Measurements from ENCODE around the gene ZNF680. TPM values are rescaled to one million over a fixed set of nuclear protein-coding genes. Genes with fewer than 3 reads are reported as not detected.
A peak's percentile ranks its signal among the peaks of the same experiment; 100 is the strongest.

ZNF680 gene
- total RNA-seq, 1 donor from 2014 or later: 13.2 TPM

- Mint-ChIP-seq H3K27ac (peak overlapping the region; percentile 5), H3K4me3 (ENCODE audit: low read depth) (no peak overlapping the region), H3K27me3 (no peaks in the 10 kb centered on the region), H3K9me3 (ENCODE audit: low read depth) (peaks cover 40% of the 10 kb centered on the region), H3K36me3 (ENCODE audit: insufficient read depth) (peaks cover 61% of the 10 kb centered on the region), H3K4me1 (ENCODE audit: low read depth) (no peaks in the 10 kb centered on the region)
- TF ChIP-seq CTCF (IDR thresholded peaks at IDR 0.05; ENCODE audit: unreplicated experiment): no peak
- no peak for DNase-seq (ENCODE audit: low spot score, unreplicated experiment)
These were observed 47.5 kb downstream of the ZNF680 start for GRCh38 chr7:64515330-64515729.

GRCh38 chr7:64509583-64509982 is 53.3 kb downstream of the ZNF680 start:
- no peak overlapping the region for H3K4me3 Mint-ChIP-seq (ENCODE audit: low read depth)
- H3K9me3 Mint-ChIP-seq (ENCODE audit: low read depth): peaks cover 25% of the 10 kb centered on the region
- H3K36me3 Mint-ChIP-seq (ENCODE audit: insufficient read depth): peaks cover 42% of the 10 kb centered on the region
- DNase-seq (ENCODE audit: low spot score, unreplicated experiment): no peak
- H3K4me1 Mint-ChIP-seq (ENCODE audit: low read depth): no peaks in the 10 kb centered on the region
- H3K27me3 Mint-ChIP-seq: no peaks in the 10 kb centered on the region
- H3K27ac Mint-ChIP-seq: no peak overlapping the region
- no peak for TF ChIP-seq CTCF (IDR thresholded peaks at IDR 0.05; ENCODE audit: unreplicated experiment)

DNA sequence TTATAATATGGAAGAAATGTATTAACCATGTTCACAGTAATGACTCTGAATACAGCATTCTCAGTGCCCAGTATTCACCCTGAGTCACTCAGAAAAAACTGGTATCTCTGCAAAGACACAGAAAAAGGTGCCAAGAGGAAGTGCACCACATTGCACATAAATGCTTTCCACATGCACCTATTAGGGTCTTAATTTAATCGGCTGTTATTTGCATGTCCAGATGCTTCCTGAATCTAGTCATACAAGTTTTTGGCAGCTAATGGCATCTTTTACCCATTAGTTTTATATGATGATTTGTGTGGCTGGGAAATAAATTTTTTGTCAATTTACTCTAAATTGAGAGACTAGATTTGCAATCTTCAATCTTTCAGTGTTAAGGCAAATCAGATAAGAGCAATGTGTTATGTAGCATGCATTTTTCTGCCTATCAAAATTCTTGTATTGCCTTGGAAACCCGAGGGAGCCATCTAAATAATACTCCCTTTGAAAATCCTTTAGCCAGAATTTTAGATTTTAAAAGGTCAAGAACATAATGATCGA is 58.2 kb downstream of the ZNF680 start:
- no peak for DNase-seq (ENCODE audit: low spot score, unreplicated experiment)
- Mint-ChIP-seq H3K9me3 (ENCODE audit: low read depth) (peaks cover 41% of the 10 kb centered on the region), H3K27ac (no peak overlapping the region), H3K27me3 (no peaks in the 10 kb centered on the region), H3K36me3 (ENCODE audit: insufficient read depth) (peaks cover 28% of the 10 kb centered on the region), H3K4me1 (ENCODE audit: low read depth) (no peaks in the 10 kb centered on the region), H3K4me3 (ENCODE audit: low read depth) (no peak overlapping the region)
- TF ChIP-seq CTCF (IDR thresholded peaks at IDR 0.05; ENCODE audit: unreplicated experiment): no peak

DNA sequence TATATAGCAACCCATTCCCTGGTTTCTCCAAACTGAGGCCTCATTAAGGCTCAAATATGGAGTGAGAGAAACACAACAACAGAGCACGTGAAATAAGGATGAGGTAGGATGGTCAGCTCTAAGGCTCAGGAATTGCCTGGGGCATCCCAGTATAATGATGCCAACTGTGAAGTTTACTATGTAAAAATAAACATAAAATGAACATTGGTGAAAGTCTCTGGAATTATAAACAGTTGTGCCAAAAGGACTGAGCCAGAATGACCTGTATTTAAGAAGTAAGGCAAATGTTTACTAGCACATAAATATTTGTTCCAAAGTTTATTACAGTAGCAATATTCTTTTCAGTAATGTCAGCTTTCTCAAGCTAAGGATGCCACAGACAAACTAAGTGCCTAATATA is 64.6 kb downstream of the ZNF680 start:
- TF ChIP-seq CTCF (IDR thresholded peaks at IDR 0.05; ENCODE audit: unreplicated experiment): no peak
- Mint-ChIP-seq H3K27me3 (no peaks in the 10 kb centered on the region), H3K36me3 (ENCODE audit: insufficient read depth) (peaks cover 6% of the 10 kb centered on the region), H3K27ac (no peak overlapping the region), H3K4me1 (ENCODE audit: low read depth) (no peaks in the 10 kb centered on the region), H3K9me3 (ENCODE audit: low read depth) (peaks cover 21% of the 10 kb centered on the region), H3K4me3 (ENCODE audit: low read depth) (no peak overlapping the region)
- no peak for DNase-seq (ENCODE audit: low spot score, unreplicated experiment)

GRCh38 chr7:64494912-64495461 is 67.9 kb downstream of the ZNF680 start:
- Mint-ChIP-seq H3K9me3 (ENCODE audit: low read depth) (peaks cover 16% of the 10 kb centered on the region), H3K4me3 (ENCODE audit: low read depth) (no peak overlapping the region), H3K4me1 (ENCODE audit: low read depth) (no peaks in the 10 kb centered on the region), H3K27me3 (no peaks in the 10 kb centered on the region), H3K36me3 (ENCODE audit: insufficient read depth) (peaks cover 2% of the 10 kb centered on the region), H3K27ac (no peak overlapping the region)
- no peak for TF ChIP-seq CTCF (IDR thresholded peaks at IDR 0.05; ENCODE audit: unreplicated experiment)
- DNase-seq (ENCODE audit: low spot score, unreplicated experiment): no peak
